HK-2 (cell line): Measurements from ENCODE around the gene CRKL.
"Not testable (repeated sequence)": the region's sequence is repeated elsewhere in the genome, so short reads cannot be mapped to it uniquely, and the experiment has no call there.

ENCODE experiments used
- DNase-seq: peaks from one replicate; pipeline ENCODE4 v3.0.0-alpha.2; 2018; ENCODE audit not compliant: unreplicated experiment

Gene CRKL

GRCh38 chr22:20901093-20902033 is 15.8 kb upstream of the CRKL start:
- DNase-seq: not testable (repeated sequence)

GRCh38 chr22:20903093-20903492 is 14.1 kb upstream of the CRKL start:
- DNase-seq: no peak

- DNase-seq: no peak
Observed at GRCh38 chr22:20904008-20904979, 12.9 kb upstream of the CRKL start.

GRCh38 chr22:20904980-20905355 is 12.2 kb upstream of the CRKL start:
- DNase-seq: no peak

- DNase-seq: no peak
Observed at GRCh38 chr22:20905415-20906386, 11.5 kb upstream of the CRKL start.

- no peak for DNase-seq
Observed at GRCh38 chr22:20906387-20906767, 10.8 kb upstream of the CRKL start.

GRCh38 chr22:20908717-20909116 is 8.5 kb upstream of the CRKL start:
- DNase-seq: not testable (repeated sequence)

- DNase-seq: no peak
Observed at GRCh38 chr22:20909543-20910303, 7.5 kb upstream of the CRKL start.

GRCh38 chr22:20912494-20912893 is 4.7 kb upstream of the CRKL start:
- no peak for DNase-seq

GRCh38 chr22:20918663-20919218 is 1.5 kb downstream of the CRKL start:
- peak; percentile 10 for DNase-seq

- DNase-seq: no peak
Observed at GRCh38 chr22:20919718-20920117, 2.5 kb downstream of the CRKL start.

- no peak for DNase-seq
Observed at GRCh38 chr22:20920881-20921203, 3.6 kb downstream of the CRKL start.

- DNase-seq: no peak
Observed at GRCh38 chr22:20922141-20922751, 5.0 kb downstream of the CRKL start.

GRCh38 chr22:20926243-20926642 is 9.0 kb downstream of the CRKL start:
- no peak for DNase-seq

GRCh38 chr22:20927940-20928572 is 10.8 kb downstream of the CRKL start:
- DNase-seq: no peak

GRCh38 chr22:20928573-20928967 is 11.4 kb downstream of the CRKL start:
- DNase-seq: no peak

GRCh38 chr22:20930004-20930403 is 12.8 kb downstream of the CRKL start:
- no peak for DNase-seq

- DNase-seq: not testable (repeated sequence)
Observed at GRCh38 chr22:20930435-20930834, 13.2 kb downstream of the CRKL start.

GRCh38 chr22:20931126-20931654 is 14.0 kb downstream of the CRKL start:
- DNase-seq: no peak
